ENCODE results near the gene SPDYC. TPM values are rescaled to one million over a fixed set of nuclear protein-coding genes. Genes with fewer than 3 reads are reported as not detected.

SPDYC gene
- total and polyA plus RNA-seq, 9 of the 15 experiments (the other 6 are each of a cell fraction or from before 2014, with no cell fraction given) = 4.4 to 18.8 (median 9.2) TPM

DNA sequence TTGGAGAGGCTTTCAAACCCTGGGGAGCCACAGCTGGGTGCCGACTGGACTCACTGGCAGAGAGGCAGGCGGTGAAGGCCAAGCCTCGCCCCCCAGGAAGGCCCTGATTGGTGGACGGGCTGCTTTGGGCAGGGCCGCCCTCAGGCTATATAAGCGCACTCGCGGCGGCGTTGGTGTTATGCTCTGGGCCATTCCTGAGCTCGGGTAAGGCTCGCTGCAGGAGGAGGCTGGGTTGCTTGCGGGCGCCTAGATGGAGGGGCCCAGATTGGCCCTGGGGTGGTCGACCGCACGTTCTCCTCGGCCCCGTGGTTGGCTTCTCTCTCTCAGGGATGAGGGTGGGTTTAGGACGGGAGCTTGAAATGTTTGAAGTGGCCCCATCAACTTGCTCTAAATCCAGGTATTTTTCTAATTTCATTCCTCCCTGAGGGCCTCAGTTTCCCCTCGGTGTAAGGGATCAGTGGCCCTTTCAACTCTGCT, at the start of gene SPDYC (continued):
- TF ChIP-seq, protein P1, sequence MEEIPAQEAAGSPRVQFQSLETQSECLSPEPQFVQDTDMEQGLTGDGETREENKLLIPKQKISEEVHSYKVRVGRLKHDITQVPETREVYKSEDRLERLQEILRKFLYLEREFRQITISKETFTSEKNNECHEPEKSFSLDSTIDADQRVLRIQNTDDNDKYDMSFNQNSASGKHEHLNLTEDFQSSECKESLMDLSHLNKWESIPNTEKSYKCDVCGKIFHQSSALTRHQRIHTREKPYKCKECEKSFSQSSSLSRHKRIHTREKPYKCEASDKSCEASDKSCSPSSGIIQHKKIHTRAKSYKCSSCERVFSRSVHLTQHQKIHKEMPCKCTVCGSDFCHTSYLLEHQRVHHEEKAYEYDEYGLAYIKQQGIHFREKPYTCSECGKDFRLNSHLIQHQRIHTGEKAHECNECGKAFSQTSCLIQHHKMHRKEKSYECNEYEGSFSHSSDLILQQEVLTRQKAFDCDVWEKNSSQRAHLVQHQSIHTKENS (CRISPR knock-in tag; IDR thresholded peaks at IDR 0.05) = no peak
- no peak for TF ChIP-seq BRD9 (IDR thresholded peaks at IDR 0.05; ENCODE audit: low read depth, partially characterized antibody)
- TF ChIP-seq ZNF75A (CRISPR knock-in tag; IDR thresholded peaks at IDR 0.05) = no peak
- no peak for TF ChIP-seq GABPB2 (CRISPR knock-in tag; conservative IDR thresholded peaks at IDR 0.05)
- no peak for TF ChIP-seq BRF1 (IDR thresholded peaks at IDR 0.05; ENCODE audit: borderline replicate concordance, extremely low read depth, insufficient read length)
- no peak for TF ChIP-seq ZC3H11A (IDR thresholded peaks at IDR 0.05; ENCODE audit: low read depth, low read length)
- TF ChIP-seq, protein P2, sequence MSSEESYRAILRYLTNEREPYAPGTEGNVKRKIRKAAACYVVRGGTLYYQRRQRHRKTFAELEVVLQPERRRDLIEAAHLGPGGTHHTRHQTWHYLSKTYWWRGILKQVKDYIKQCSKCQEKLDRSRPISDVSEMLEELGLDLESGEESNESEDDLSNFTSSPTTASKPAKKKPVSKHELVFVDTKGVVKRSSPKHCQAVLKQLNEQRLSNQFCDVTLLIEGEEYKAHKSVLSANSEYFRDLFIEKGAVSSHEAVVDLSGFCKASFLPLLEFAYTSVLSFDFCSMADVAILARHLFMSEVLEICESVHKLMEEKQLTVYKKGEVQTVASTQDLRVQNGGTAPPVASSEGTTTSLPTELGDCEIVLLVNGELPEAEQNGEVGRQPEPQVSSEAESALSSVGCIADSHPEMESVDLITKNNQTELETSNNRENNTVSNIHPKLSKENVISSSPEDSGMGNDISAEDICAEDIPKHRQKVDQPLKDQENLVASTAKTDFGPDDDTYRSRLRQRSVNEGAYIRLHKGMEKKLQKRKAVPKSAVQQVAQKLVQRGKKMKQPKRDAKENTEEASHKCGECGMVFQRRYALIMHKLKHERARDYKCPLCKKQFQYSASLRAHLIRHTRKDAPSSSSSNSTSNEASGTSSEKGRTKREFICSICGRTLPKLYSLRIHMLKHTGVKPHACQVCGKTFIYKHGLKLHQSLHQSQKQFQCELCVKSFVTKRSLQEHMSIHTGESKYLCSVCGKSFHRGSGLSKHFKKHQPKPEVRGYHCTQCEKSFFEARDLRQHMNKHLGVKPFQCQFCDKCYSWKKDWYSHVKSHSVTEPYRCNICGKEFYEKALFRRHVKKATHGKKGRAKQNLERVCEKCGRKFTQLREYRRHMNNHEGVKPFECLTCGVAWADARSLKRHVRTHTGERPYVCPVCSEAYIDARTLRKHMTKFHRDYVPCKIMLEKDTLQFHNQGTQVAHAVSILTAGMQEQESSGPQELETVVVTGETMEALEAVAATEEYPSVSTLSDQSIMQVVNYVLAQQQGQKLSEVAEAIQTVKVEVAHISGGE (CRISPR knock-in tag; IDR thresholded peaks at IDR 0.05) = no peak
- no peak for TF ChIP-seq ADNP (tag; IDR thresholded peaks at IDR 0.05)
- TF ChIP-seq ZNF124 (CRISPR knock-in tag; IDR thresholded peaks at IDR 0.05) = no peak
- TF ChIP-seq, protein P3, sequence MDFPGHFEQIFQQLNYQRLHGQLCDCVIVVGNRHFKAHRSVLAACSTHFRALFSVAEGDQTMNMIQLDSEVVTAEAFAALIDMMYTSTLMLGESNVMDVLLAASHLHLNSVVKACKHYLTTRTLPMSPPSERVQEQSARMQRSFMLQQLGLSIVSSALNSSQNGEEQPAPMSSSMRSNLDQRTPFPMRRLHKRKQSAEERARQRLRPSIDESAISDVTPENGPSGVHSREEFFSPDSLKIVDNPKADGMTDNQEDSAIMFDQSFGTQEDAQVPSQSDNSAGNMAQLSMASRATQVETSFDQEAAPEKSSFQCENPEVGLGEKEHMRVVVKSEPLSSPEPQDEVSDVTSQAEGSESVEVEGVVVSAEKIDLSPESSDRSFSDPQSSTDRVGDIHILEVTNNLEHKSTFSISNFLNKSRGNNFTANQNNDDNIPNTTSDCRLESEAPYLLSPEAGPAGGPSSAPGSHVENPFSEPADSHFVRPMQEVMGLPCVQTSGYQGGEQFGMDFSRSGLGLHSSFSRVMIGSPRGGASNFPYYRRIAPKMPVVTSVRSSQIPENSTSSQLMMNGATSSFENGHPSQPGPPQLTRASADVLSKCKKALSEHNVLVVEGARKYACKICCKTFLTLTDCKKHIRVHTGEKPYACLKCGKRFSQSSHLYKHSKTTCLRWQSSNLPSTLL (IDR thresholded peaks at IDR 0.05) = no peak
- TF ChIP-seq, protein P4, sequence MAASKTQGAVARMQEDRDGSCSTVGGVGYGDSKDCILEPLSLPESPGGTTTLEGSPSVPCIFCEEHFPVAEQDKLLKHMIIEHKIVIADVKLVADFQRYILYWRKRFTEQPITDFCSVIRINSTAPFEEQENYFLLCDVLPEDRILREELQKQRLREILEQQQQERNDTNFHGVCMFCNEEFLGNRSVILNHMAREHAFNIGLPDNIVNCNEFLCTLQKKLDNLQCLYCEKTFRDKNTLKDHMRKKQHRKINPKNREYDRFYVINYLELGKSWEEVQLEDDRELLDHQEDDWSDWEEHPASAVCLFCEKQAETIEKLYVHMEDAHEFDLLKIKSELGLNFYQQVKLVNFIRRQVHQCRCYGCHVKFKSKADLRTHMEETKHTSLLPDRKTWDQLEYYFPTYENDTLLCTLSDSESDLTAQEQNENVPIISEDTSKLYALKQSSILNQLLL (CRISPR knock-in tag; IDR thresholded peaks at IDR 0.05; ENCODE audit: borderline replicate concordance) = no peak
- TF ChIP-seq ZEB2 (IDR thresholded peaks at IDR 0.05) = no peak
- peak; percentile 96 for TF ChIP-seq GTF2F1 (IDR thresholded peaks at IDR 0.05; ENCODE audit: low read depth, low read length)
